ENCODE results near the gene B3GNT8.

The B3GNT8 gene

GRCh38 chr19:41408256-41408655 is 18.9 kb downstream of the B3GNT8 start:
- H4K91ac ChIP-seq (ENCODE audit: low read depth, low read length) = no peak overlapping the region
- no peak overlapping the region for H2BK12ac ChIP-seq (ENCODE audit: low read length)
- no peaks in the 10 kb centered on the region for H3K79me2 ChIP-seq (ENCODE audit: control insufficient read depth, insufficient read depth, low read length, poor library complexity)
- H3K27me3 ChIP-seq (ENCODE audit: insufficient read depth, low read length) = no peaks in the 10 kb centered on the region
- H4K8ac ChIP-seq (ENCODE audit: low read depth, low read length) = no peak overlapping the region
- H2BK120ac ChIP-seq (ENCODE audit: insufficient read depth, low read length, poor library complexity) = no peak overlapping the region
- H3K23ac ChIP-seq (ENCODE audit: low read length) = no peak overlapping the region
- no CpG with 5 or more reads among the region's 4 CpGs for WGBS (ENCODE audit: extremely low coverage, insufficient coverage, insufficient read length)
- no peak overlapping the region for H3K9ac ChIP-seq (ENCODE audit: low read length)
- no peak overlapping the region for H4K12ac ChIP-seq (ENCODE audit: low read depth, low read length)
- H3K4me2 ChIP-seq (ENCODE audit: low read length) = no peak overlapping the region
- no peak overlapping the region for H3K14ac ChIP-seq (ENCODE audit: low read length)
- no peak overlapping the region for H2BK5ac ChIP-seq (ENCODE audit: low read depth, low read length, poor library complexity)
- peaks cover 0 to 2% of the 10 kb centered on the region in 2 experiments for H3K36me3 ChIP-seq (ENCODE audit: control insufficient read depth in 1 of 2, insufficient read depth in 2 of 2, low read length in 2 of 2)
- no peak overlapping the region for H3K18ac ChIP-seq (ENCODE audit: low read length)
- no peak overlapping the region for H2AK5ac ChIP-seq (ENCODE audit: low read length)
- no peak overlapping the region for H3K4ac ChIP-seq (ENCODE audit: low read depth, low read length)
- no peak overlapping the region for H3K4me3 ChIP-seq (ENCODE audit: low read depth, low read length)
- H3K79me1 ChIP-seq (ENCODE audit: low read length) = no peaks in the 10 kb centered on the region
- no peak for DNase-seq
- peaks cover 5 to 8% of the 10 kb centered on the region in 2 experiments for H3K4me1 ChIP-seq (ENCODE audit: control insufficient read depth in 1 of 2, insufficient read depth in 2 of 2, low read length in 2 of 2)
- H3K9me3 ChIP-seq (ENCODE audit: insufficient read depth, low read depth, low read length) = no peaks in the 10 kb centered on the region
- no peak overlapping the region for H3K27ac ChIP-seq (ENCODE audit: low read depth, low read length)
- H2AFZ ChIP-seq (ENCODE audit: insufficient read depth, low read length, poor library complexity) = no peak overlapping the region

DNA sequence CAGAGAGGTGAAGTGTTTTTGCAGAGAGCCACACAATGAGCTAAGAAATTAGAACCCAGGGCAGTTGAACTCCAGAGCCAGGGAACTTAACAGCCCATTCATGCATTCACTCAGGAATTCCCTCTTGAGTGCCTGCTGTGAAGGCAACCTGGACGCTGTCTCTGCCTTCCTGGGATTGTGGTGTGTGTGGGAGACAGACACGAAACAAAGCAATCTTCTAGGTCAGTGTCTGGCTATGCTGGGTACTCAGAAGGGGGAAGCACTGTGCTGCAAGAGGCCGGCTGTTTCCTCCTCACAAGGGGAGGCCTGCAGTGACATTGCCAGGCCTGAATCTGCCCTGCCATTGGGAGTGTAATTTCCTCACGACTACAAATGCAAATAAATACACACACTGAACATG is 19.9 kb downstream of the B3GNT8 start:
- WGBS (ENCODE audit: extremely low coverage, insufficient coverage, insufficient read length) = no CpG with 5 or more reads among the region's 4 CpGs
- no peak overlapping the region for H3K4ac ChIP-seq (ENCODE audit: low read depth, low read length)

GRCh38 chr19:41405776-41406175 is 21.4 kb downstream of the B3GNT8 start:
- H2BK120ac ChIP-seq (ENCODE audit: insufficient read depth, low read length, poor library complexity) = no peak overlapping the region
- no peak overlapping the region for H3K4me2 ChIP-seq (ENCODE audit: low read length)
- no peaks in the 10 kb centered on the region for H3K9me3 ChIP-seq (ENCODE audit: insufficient read depth, low read depth, low read length)
- H4K12ac ChIP-seq (ENCODE audit: low read depth, low read length) = no peak overlapping the region
- DNase-seq = no peak
- H3K23ac ChIP-seq (ENCODE audit: low read length) = no peak overlapping the region
- H2BK12ac ChIP-seq (ENCODE audit: low read length) = no peak overlapping the region
- no peak overlapping the region for H2AFZ ChIP-seq (ENCODE audit: insufficient read depth, low read length, poor library complexity)
- no peak overlapping the region for H3K9ac ChIP-seq (ENCODE audit: low read length)
- no peak overlapping the region for H3K27ac ChIP-seq (ENCODE audit: low read depth, low read length)
- H2BK5ac ChIP-seq (ENCODE audit: low read depth, low read length, poor library complexity) = no peak overlapping the region
- no peaks in the 10 kb centered on the region for H3K36me3 ChIP-seq (ENCODE audit: control insufficient read depth in 1 of 2, insufficient read depth in 2 of 2, low read length in 2 of 2)
- no peaks in the 10 kb centered on the region for H3K79me1 ChIP-seq (ENCODE audit: low read length)
- H3K18ac ChIP-seq (ENCODE audit: low read length) = no peak overlapping the region
- H3K27me3 ChIP-seq (ENCODE audit: insufficient read depth, low read length) = no peaks in the 10 kb centered on the region
- H4K8ac ChIP-seq (ENCODE audit: low read depth, low read length) = no peak overlapping the region
- WGBS (ENCODE audit: extremely low coverage, insufficient coverage, insufficient read length) = no CpG with 5 or more reads among the region's 6 CpGs
- no peaks in the 10 kb centered on the region for H3K79me2 ChIP-seq (ENCODE audit: control insufficient read depth, insufficient read depth, low read length, poor library complexity)
- H3K14ac ChIP-seq (ENCODE audit: low read length) = no peak overlapping the region
- no peak overlapping the region for H3K4me3 ChIP-seq (ENCODE audit: low read depth, low read length)
- H3K4ac ChIP-seq (ENCODE audit: low read depth, low read length) = no peak overlapping the region
- peaks cover 5 to 8% of the 10 kb centered on the region in 2 experiments for H3K4me1 ChIP-seq (ENCODE audit: control insufficient read depth in 1 of 2, insufficient read depth in 2 of 2, low read length in 2 of 2)
- no peak overlapping the region for H4K91ac ChIP-seq (ENCODE audit: low read depth, low read length)
- no peak overlapping the region for H2AK5ac ChIP-seq (ENCODE audit: low read length)

More for the DNA sequence above, 19.9 kb downstream of the B3GNT8 start:
- H3K18ac ChIP-seq (ENCODE audit: low read length) = no peak overlapping the region
- peak overlapping the region; percentile 38 for H3K27ac ChIP-seq (ENCODE audit: low read depth, low read length)
- no peak for DNase-seq
- no peak overlapping the region for H2BK5ac ChIP-seq (ENCODE audit: low read depth, low read length, poor library complexity)
- H3K27me3 ChIP-seq (ENCODE audit: insufficient read depth, low read length) = no peaks in the 10 kb centered on the region
- H3K4me1 ChIP-seq (ENCODE audit: control insufficient read depth in 1 of 2, insufficient read depth in 2 of 2, low read length in 2 of 2) = peaks cover 5 to 8% of the 10 kb centered on the region in 2 experiments
- H3K14ac ChIP-seq (ENCODE audit: low read length) = no peak overlapping the region
- H3K79me1 ChIP-seq (ENCODE audit: low read length) = no peaks in the 10 kb centered on the region
- no peaks in the 10 kb centered on the region for H3K36me3 ChIP-seq (ENCODE audit: control insufficient read depth in 1 of 2, insufficient read depth in 2 of 2, low read length in 2 of 2)
- no peak overlapping the region for H3K9ac ChIP-seq (ENCODE audit: low read length)
- no peak overlapping the region for H3K4me2 ChIP-seq (ENCODE audit: low read length)
- no peak overlapping the region for H4K91ac ChIP-seq (ENCODE audit: low read depth, low read length)
- no peak overlapping the region for H4K12ac ChIP-seq (ENCODE audit: low read depth, low read length)
- no peak overlapping the region for H2BK120ac ChIP-seq (ENCODE audit: insufficient read depth, low read length, poor library complexity)
- H3K79me2 ChIP-seq (ENCODE audit: control insufficient read depth, insufficient read depth, low read length, poor library complexity) = no peaks in the 10 kb centered on the region
- H3K9me3 ChIP-seq (ENCODE audit: insufficient read depth, low read depth, low read length) = no peaks in the 10 kb centered on the region
- H3K23ac ChIP-seq (ENCODE audit: low read length) = no peak overlapping the region
- H3K4me3 ChIP-seq (ENCODE audit: low read depth, low read length) = no peak overlapping the region
- no peak overlapping the region for H2BK12ac ChIP-seq (ENCODE audit: low read length)
- no peak overlapping the region for H2AFZ ChIP-seq (ENCODE audit: insufficient read depth, low read length, poor library complexity)
- H2AK5ac ChIP-seq (ENCODE audit: low read length) = no peak overlapping the region
- H4K8ac ChIP-seq (ENCODE audit: low read depth, low read length) = no peak overlapping the region

- Histone ChIP-seq H3K79me1 (ENCODE audit: low read length) (no peaks in the 10 kb centered on the region), H3K9ac (ENCODE audit: low read length) (no peak overlapping the region), H3K18ac (ENCODE audit: low read length) (no peak overlapping the region), H3K79me2 (ENCODE audit: control insufficient read depth, insufficient read depth, low read length, poor library complexity) (no peaks in the 10 kb centered on the region), H3K27ac (ENCODE audit: low read depth, low read length) (no peak overlapping the region), H3K9me3 (ENCODE audit: insufficient read depth, low read depth, low read length) (no peaks in the 10 kb centered on the region), H3K4me2 (ENCODE audit: low read length) (no peak overlapping the region), H3K4me3 (ENCODE audit: low read depth, low read length) (no peak overlapping the region), H2BK5ac (ENCODE audit: low read depth, low read length, poor library complexity) (no peak overlapping the region), H3K4ac (ENCODE audit: low read depth, low read length) (no peak overlapping the region), H3K23ac (ENCODE audit: low read length) (no peak overlapping the region), H2BK12ac (ENCODE audit: low read length) (no peak overlapping the region), H4K8ac (ENCODE audit: low read depth, low read length) (no peak overlapping the region), H2AFZ (ENCODE audit: insufficient read depth, low read length, poor library complexity) (no peak overlapping the region), H4K91ac (ENCODE audit: low read depth, low read length) (no peak overlapping the region), H3K27me3 (ENCODE audit: insufficient read depth, low read length) (no peaks in the 10 kb centered on the region), H4K12ac (ENCODE audit: low read depth, low read length) (no peak overlapping the region), H2BK120ac (ENCODE audit: insufficient read depth, low read length, poor library complexity) (no peak overlapping the region), H2AK5ac (ENCODE audit: low read length) (no peak overlapping the region), H3K36me3 (ENCODE audit: control insufficient read depth in 1 of 2, insufficient read depth in 2 of 2, low read length in 2 of 2) (no peaks in the 10 kb centered on the region), H3K14ac (ENCODE audit: low read length) (no peak overlapping the region), H3K4me1 (ENCODE audit: control insufficient read depth in 1 of 2, insufficient read depth in 2 of 2, low read length in 2 of 2) (peaks cover 3% of the 10 kb centered on the region in 2 experiments)
- DNase-seq = no peak
- WGBS (ENCODE audit: extremely low coverage, insufficient coverage, insufficient read length) = no CpG with 5 or more reads among the region's 12 CpGs
Measured at GRCh38 chr19:41403181-41403970, 23.8 kb downstream of the B3GNT8 start.
